GM12878 (cell line): ENCODE measurements around the gene POU2F1. TPM values are rescaled to one million over a fixed set of nuclear protein-coding genes. Genes with fewer than 3 reads are reported as not detected.

Experiments
- ATAC-seq: fragments of 200-7000 bp; cut with Tn5 transposase; 3 replicates; pipeline ENCODE4 v1.9.1; 2020; ENCODE audit warnings: mild to moderate bottlenecking, moderate library complexity
- BruUV-seq: library from RNA; stranded (reverse); fragments of 400-500 nt; replicated peaks from 2 replicates; lab custom pipeline; 2021; lab: Mats Ljungman, UMichigan
- CTCF ChIA-PET: fragments of 300-600 bp; sonication (Branson Sonifier 250); formaldehyde crosslinking; extraction: SDS; loops from one replicate; lab custom pipeline; 2021; ENCODE audit warnings: inconsistent platforms; lab: Yijun Ruan, JAX
- POLR2A ChIA-PET: fragments of 350-600 bp; formaldehyde crosslinking; extraction: SDS; loops from one replicate; lab custom pipeline; 2021; ENCODE audit warnings: inconsistent platforms; lab: Charles Lee
- RAD21 ChIA-PET: fragments of 300-600 bp; sonication (Branson Sonifier 250); formaldehyde crosslinking; loops from one replicate; lab custom pipeline; 2023; ENCODE audit warnings: antibody characterized with exemption; ENCODE audit not compliant: unreplicated experiment; lab: Charles Lee
- SMC1A ChIA-PET: fragments of 300-600 bp; sonication (Branson Sonifier 250); formaldehyde crosslinking; loops from one replicate; lab custom pipeline; 2023; ENCODE audit not compliant: unreplicated experiment, uncharacterized antibody; lab: Charles Lee
- DNase-seq: peaks from one replicate; pipeline ENCODE4 v3.0.0-alpha.2; 2011; ENCODE audit warnings: low read depth, low spot score
- FAIRE-seq: peaks from 3 replicates; lab custom pipeline; 2011; peaks lifted over from hg19 to GRCh38; lab: Jason Lieb, UNC
- H2AFZ ChIP-seq: 2 replicates; pipeline ENCODE4 v1.6.0; 2011; ENCODE audit warnings: low read depth, low read length, control low read depth; ENCODE audit not compliant: control insufficient read depth
- H3K27ac ChIP-seq: 2 replicates; pipeline ENCODE4 v1.5.1; 2011; ENCODE audit warnings: control low read depth; ENCODE audit not compliant: control insufficient read depth, insufficient read depth
- H3K27me3 ChIP-seq, 2 experiments: replicated peaks in 1 of 2; 2 replicates each; pipeline versions ENCODE4 v1.6.0 to v1.6.1; 2011; ENCODE audit warnings: low read length in 1 of 2; ENCODE audit not compliant: control insufficient read depth in 2 of 2, insufficient read depth in 2 of 2
- H3K36me3 ChIP-seq, 2 experiments: 2 replicates each; pipeline ENCODE4 v1.5.1; 2011; ENCODE audit warnings: low read length in 1 of 2; ENCODE audit not compliant: control insufficient read depth in 2 of 2, insufficient read depth in 2 of 2
- H3K4me1 ChIP-seq: 2 replicates; pipeline ENCODE4 v1.6.1; 2011; ENCODE audit warnings: mild to moderate bottlenecking, low read length, moderate library complexity, mixed read lengths; ENCODE audit not compliant: control insufficient read depth, insufficient read depth
- H3K4me2 ChIP-seq: 2 replicates; pipeline ENCODE4 v1.6.0; 2011; ENCODE audit warnings: control low read depth; ENCODE audit not compliant: control insufficient read depth, insufficient read depth
- H3K4me3 ChIP-seq: fragments of 200-600 bp; sonication (generic); 2 replicates; pipeline ENCODE4 v1.5.1; 2016
- H3K79me2 ChIP-seq: 2 replicates; pipeline ENCODE4 v1.6.0; 2011; ENCODE audit warnings: low read length; ENCODE audit not compliant: control insufficient read depth, insufficient read depth
- H3K9ac ChIP-seq: 2 replicates; pipeline ENCODE4 v1.8.0; 2011; ENCODE audit warnings: low read length, control low read depth, mixed read lengths; ENCODE audit not compliant: control insufficient read depth, insufficient read depth
- H3K9me3 ChIP-seq: replicated peaks from 3 replicates; pipeline ENCODE4 v1.5.1; 2011; ENCODE audit warnings: mild to moderate bottlenecking, low read length; ENCODE audit not compliant: control insufficient read depth, insufficient read depth
- H4K20me1 ChIP-seq: 2 replicates; pipeline ENCODE4 v1.6.0; 2011; ENCODE audit not compliant: control insufficient read depth, insufficient read depth
- CREM ChIP-seq: IDR thresholded peaks from 2 replicates; pipeline ENCODE4 v1.6.1; 2014; ENCODE audit warnings: antibody characterized with exemption, low read depth
- FOXM1 ChIP-seq: IDR thresholded peaks from 2 replicates; pipeline ENCODE4 v1.6.1; 2012; ENCODE audit warnings: low read depth, mild to moderate bottlenecking, inconsistent platforms, low read length, moderate library complexity
- IKZF2 ChIP-seq, 2 experiments: fragments of 450-650 bp; IDR thresholded peaks; 2 replicates each; pipeline ENCODE4 v1.6.1; 2017; ENCODE audit warnings: mild to moderate bottlenecking in 2 of 2, moderate library complexity in 2 of 2
- KLF5 ChIP-seq: fragments of 450-650 bp; IDR thresholded peaks from 2 replicates; pipeline ENCODE4 v1.6.1; 2014; ENCODE audit warnings: mild to moderate bottlenecking; ENCODE audit not compliant: partially characterized antibody
- NFXL1 ChIP-seq: fragments of 450-650 bp; IDR thresholded peaks from 2 replicates; pipeline ENCODE4 v1.6.1; 2017; ENCODE audit warnings: antibody characterized with exemption, mild to moderate bottlenecking, borderline replicate concordance
- NFYB ChIP-seq: IDR thresholded peaks from 2 replicates; pipeline ENCODE4 v1.6.1; 2011; ENCODE audit warnings: low read depth, mild to moderate bottlenecking, low read length, improper control_type of control experiment, moderate library complexity; ENCODE audit not compliant: insufficient read depth
- PAX8 ChIP-seq: fragments of 450-650 bp; IDR thresholded peaks from 2 replicates; pipeline ENCODE4 v1.6.1; 2017; ENCODE audit warnings: mild to moderate bottlenecking, moderate library complexity
- POU2F2 ChIP-seq: IDR thresholded peaks from 3 replicates; pipeline ENCODE4 v1.6.1; 2011; ENCODE audit warnings: low read depth, mild to moderate bottlenecking, low read length, borderline replicate concordance
- RAD51 ChIP-seq: fragments of 450-650 bp; IDR thresholded peaks from 2 replicates; pipeline ENCODE4 v1.6.1; 2016; ENCODE audit warnings: moderate library complexity, mild to moderate bottlenecking, inconsistent platforms
- RBBP5 ChIP-seq: fragments of 200-600 bp; sonication (generic); conservative IDR thresholded peaks from 2 replicates; pipeline ENCODE4 v1.6.1; 2016
- RCOR1 ChIP-seq: conservative IDR thresholded peaks from 2 replicates; pipeline ENCODE4 v1.6.1; 2012; ENCODE audit warnings: low read depth, low read length, improper control_type of control experiment
- SMARCA5 ChIP-seq: fragments of 450-650 bp; IDR thresholded peaks from 2 replicates; pipeline ENCODE4 v1.6.1; 2017; ENCODE audit warnings: mild to moderate bottlenecking
- ZNF217 ChIP-seq: fragments of 450-650 bp; IDR thresholded peaks from 2 replicates; pipeline ENCODE4 v1.6.1; 2017; ENCODE audit warnings: antibody characterized with exemption, mild to moderate bottlenecking
- WGBS: methylation state at CpG from one replicate; pipeline ENCODE4 v1.1.6; 2016; ENCODE audit warnings: low lambda C conversion rate; ENCODE audit not compliant: insufficient replicate concordance, insufficient coverage; ENCODE audit errors: missing lambda C conversion rate; 5-methylcytosine and 5-hydroxymethylcytosine counted together
- in situ Hi-C: fragments of 300-500 bp; cut with MboI; formaldehyde crosslinking; loops from 9 replicates; pipeline ENCODE4 v1.14.3; 2018; ENCODE audit warnings: mixed read lengths
- intact Hi-C: fragments of 100-400 bp; cut with micrococcal nuclease; formaldehyde crosslinking; loops from one replicate; pipeline ENCODE4 v1.14.2; 2022; ENCODE audit not compliant: unreplicated experiment
- polyA plus RNA-seq, 11 experiments: library from polyadenylated mRNA; depleted of rRNA in 4 of 11; unstranded in 6 of 11; stranded (reverse) in 5 of 11; fragments of >200 nt; fragmentation: Nextera tagmentation in 4 of 11; fragmentation: Illumina TruSeq in 1 of 11; extraction: Ambion mirVana in 4 of 11; extraction: Trizol in 1 of 11; gene quantifications; 1 replicate in 1 of 11; 2 replicates in 10 of 11; pipeline versions ENCODE4 v1.2.1 to v1.2.3, GENCODE V29; 2011 to 2016; ENCODE audit warnings: inconsistent platforms in 2 of 11, missing spikeins in 2 of 11, low read depth in 1 of 11
- total RNA-seq, 4 experiments: library from RNA; depleted of rRNA in 3 of 4; stranded (reverse); fragments of >200 nt in 3 of 4; fragmentation: Illumina TruSeq in 1 of 4; extraction: Trizol in 1 of 4; gene quantifications; 2 replicates each; pipeline versions ENCODE4 v1.2.1 to v1.2.3, GENCODE V29; 2013 to 2021
- TF ChIP-seq, protein P1 (sequence below): fragments of 150-350 bp; IDR thresholded peaks from 2 replicates; pipeline ENCODE4 v1.6.1; 2014; ENCODE audit warnings: mild to moderate bottlenecking, low read depth, low read length
- TF ChIP-seq, protein P2 (sequence below): fragments of 450-650 bp; IDR thresholded peaks from 2 replicates; pipeline ENCODE4 v1.6.1; 2017; ENCODE audit warnings: mild to moderate bottlenecking, moderate library complexity
- TF ChIP-seq, protein P3 (sequence below): IDR thresholded peaks from 2 replicates; pipeline ENCODE4 v1.6.1; 2012; ENCODE audit warnings: low read length, inconsistent platforms
- TF ChIP-seq, protein P4 (sequence below): IDR thresholded peaks from 2 replicates; pipeline ENCODE4 v1.6.1; 2012; ENCODE audit warnings: low read depth, low read length, improper control_type of control experiment

The POU2F1 gene
- total and polyA plus RNA-seq, 10 of the 15 experiments (the other 5 are each of a cell fraction or from before 2014, with no cell fraction given), result 2.5 to 21.7 (median 12.5) TPM

GRCh38 chr1:167420510-167420909 lies 199.8 kb downstream of the POU2F1 start:
- ChIA-PET RAD21 (no interaction called here), POLR2A (no interaction called here), SMC1A (interaction anchor here (0.8 kb wide), 1 partner anchor 22 kb away, joined by 3 read pairs; no protein-coding TSS in a partner anchor), CTCF (interaction anchor here (1.2 to 2.0 kb wide), 2 partner anchors 113 to 152 kb away, joined by 3 to 6 read pairs; no protein-coding TSS in a partner anchor)
- Histone ChIP-seq H3K9me3 (no peaks in the 10 kb centered on the region), H3K4me3 (no peak overlapping the region), H3K27ac (no peak overlapping the region), H3K4me2 (no peak overlapping the region), H4K20me1 (no peaks in the 10 kb centered on the region), H3K27me3 (no peaks in the 10 kb centered on the region), H3K36me3 (peaks cover 2 to 5% of the 10 kb centered on the region in 2 experiments; a peak in 3 of 4 replicates), H3K79me2 (no peaks in the 10 kb centered on the region), H2AFZ (no peak overlapping the region), H3K4me1 (no peaks in the 10 kb centered on the region), H3K9ac (no peak overlapping the region)
- 33% methylated on average over 3 of the region's 3 CpGs for whole genome bisulfite sequencing
- no TSS peak for BruUV-seq
- no peak for DNase-seq
- intact Hi-C loops (no loop called here), in situ Hi-C loops (no loop called here)
- TF ChIP-seq KLF5 (no peak), FOXM1 (no peak), RBBP5 (no peak), RCOR1 (no peak), ZNF217 (no peak), POU2F2 (no peak), NFYB (no peak), IKZF2 (IDR thresholded peaks at IDR 0.05) (no peak), PAX8 (no peak), NFXL1 (no peak), SMARCA5 (no peak), CREM (no peak), RAD51 (no peak)
- TF ChIP-seq, protein P1, sequence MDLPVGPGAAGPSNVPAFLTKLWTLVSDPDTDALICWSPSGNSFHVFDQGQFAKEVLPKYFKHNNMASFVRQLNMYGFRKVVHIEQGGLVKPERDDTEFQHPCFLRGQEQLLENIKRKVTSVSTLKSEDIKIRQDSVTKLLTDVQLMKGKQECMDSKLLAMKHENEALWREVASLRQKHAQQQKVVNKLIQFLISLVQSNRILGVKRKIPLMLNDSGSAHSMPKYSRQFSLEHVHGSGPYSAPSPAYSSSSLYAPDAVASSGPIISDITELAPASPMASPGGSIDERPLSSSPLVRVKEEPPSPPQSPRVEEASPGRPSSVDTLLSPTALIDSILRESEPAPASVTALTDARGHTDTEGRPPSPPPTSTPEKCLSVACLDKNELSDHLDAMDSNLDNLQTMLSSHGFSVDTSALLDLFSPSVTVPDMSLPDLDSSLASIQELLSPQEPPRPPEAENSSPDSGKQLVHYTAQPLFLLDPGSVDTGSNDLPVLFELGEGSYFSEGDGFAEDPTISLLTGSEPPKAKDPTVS, result no peak
- TF ChIP-seq, protein P2, sequence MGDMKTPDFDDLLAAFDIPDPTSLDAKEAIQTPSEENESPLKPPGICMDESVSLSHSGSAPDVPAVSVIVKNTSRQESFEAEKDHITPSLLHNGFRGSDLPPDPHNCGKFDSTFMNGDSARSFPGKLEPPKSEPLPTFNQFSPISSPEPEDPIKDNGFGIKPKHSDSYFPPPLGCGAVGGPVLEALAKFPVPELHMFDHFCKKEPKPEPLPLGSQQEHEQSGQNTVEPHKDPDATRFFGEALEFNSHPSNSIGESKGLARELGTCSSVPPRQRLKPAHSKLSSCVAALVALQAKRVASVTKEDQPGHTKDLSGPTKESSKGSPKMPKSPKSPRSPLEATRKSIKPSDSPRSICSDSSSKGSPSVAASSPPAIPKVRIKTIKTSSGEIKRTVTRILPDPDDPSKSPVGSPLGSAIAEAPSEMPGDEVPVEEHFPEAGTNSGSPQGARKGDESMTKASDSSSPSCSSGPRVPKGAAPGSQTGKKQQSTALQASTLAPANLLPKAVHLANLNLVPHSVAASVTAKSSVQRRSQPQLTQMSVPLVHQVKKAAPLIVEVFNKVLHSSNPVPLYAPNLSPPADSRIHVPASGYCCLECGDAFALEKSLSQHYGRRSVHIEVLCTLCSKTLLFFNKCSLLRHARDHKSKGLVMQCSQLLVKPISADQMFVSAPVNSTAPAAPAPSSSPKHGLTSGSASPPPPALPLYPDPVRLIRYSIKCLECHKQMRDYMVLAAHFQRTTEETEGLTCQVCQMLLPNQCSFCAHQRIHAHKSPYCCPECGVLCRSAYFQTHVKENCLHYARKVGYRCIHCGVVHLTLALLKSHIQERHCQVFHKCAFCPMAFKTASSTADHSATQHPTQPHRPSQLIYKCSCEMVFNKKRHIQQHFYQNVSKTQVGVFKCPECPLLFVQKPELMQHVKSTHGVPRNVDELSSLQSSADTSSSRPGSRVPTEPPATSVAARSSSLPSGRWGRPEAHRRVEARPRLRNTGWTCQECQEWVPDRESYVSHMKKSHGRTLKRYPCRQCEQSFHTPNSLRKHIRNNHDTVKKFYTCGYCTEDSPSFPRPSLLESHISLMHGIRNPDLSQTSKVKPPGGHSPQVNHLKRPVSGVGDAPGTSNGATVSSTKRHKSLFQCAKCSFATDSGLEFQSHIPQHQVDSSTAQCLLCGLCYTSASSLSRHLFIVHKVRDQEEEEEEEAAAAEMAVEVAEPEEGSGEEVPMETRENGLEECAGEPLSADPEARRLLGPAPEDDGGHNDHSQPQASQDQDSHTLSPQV, result no peak
- TF ChIP-seq, protein P3, sequence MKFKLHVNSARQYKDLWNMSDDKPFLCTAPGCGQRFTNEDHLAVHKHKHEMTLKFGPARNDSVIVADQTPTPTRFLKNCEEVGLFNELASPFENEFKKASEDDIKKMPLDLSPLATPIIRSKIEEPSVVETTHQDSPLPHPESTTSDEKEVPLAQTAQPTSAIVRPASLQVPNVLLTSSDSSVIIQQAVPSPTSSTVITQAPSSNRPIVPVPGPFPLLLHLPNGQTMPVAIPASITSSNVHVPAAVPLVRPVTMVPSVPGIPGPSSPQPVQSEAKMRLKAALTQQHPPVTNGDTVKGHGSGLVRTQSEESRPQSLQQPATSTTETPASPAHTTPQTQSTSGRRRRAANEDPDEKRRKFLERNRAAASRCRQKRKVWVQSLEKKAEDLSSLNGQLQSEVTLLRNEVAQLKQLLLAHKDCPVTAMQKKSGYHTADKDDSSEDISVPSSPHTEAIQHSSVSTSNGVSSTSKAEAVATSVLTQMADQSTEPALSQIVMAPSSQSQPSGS, result no peak
- TF ChIP-seq, protein P4, sequence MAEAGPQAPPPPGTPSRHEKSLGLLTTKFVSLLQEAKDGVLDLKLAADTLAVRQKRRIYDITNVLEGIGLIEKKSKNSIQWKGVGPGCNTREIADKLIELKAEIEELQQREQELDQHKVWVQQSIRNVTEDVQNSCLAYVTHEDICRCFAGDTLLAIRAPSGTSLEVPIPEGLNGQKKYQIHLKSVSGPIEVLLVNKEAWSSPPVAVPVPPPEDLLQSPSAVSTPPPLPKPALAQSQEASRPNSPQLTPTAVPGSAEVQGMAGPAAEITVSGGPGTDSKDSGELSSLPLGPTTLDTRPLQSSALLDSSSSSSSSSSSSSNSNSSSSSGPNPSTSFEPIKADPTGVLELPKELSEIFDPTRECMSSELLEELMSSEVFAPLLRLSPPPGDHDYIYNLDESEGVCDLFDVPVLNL, result no peak
- ATAC-seq, result no peak
- no peak for FAIRE-seq
